Measurements from ENCODE around the gene TRIO. TPM values are rescaled to one million over a fixed set of nuclear protein-coding genes. Genes with fewer than 3 reads are reported as not detected.

Gene TRIO
- total RNA-seq, 2 donors from 2014 or later, result 62.0 to 137 TPM

DNA sequence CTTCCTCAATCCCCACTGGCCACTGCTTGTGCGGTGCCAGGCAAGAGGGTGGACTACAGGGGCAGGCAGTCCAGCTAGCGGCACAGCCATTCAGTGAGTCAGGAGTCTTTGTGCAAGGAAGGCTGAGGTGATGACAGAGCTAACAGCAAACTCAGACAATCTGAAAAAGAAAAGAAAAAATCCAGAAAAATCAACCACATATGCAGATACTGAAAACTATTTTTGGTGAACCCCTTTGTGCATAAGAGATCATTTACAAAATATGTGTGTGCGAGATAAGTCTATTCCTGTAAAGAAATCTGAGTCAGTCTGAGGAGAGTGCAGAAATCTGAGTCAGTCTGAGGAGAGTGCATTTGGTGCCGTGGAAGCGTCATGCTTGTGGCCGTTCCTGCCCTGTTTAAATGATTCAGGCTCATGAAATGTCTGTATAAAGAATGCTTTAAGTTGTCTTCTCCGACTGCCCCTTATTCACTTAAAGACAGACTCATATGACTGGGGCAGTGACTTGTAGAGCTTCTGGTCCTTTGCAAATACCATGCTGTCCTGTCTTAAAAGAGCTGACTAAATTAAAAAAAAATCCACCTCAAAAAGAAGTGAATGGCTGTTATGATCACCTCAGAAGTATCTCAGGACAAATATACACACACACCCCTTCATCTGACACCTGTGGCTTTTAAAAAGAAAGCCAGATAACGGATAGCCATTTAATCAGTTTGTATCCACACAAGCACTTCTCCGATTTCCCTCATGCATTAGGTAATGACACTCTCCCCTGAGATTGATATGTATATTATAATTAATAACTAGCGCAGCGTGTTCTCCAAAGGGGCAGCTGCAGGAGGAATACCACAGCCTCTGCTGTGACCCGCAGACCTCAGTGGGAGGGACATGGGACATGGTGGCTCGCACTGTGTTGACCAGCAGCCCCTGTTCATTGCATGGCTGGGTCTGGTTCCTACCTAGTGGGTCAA is 47.3 kb downstream of the TRIO start:
- Histone ChIP-seq H3K4me1 (peaks cover 17% of the 10 kb centered on the region), H3K9me3 (no peaks in the 10 kb centered on the region), H3K27ac (no peak overlapping the region), H3K36me3 (replicated peaks in 1 of 2; ENCODE audit: insufficient read depth in 1 of 2, low read depth in 2 of 2) (no peaks in the 10 kb centered on the region), H3K27me3 (no peaks in the 10 kb centered on the region), H3K4me3 (no peak overlapping the region)
- peak; percentile 71 for ATAC-seq
- WGBS, 2 donors, result 52 to 66% methylated on average over 13 of the region's 13 CpGs
- intact Hi-C loops (cut with DNase I), result no loop called here
- TF ChIP-seq POLR2A (IDR thresholded peaks at IDR 0.05), result no peak
- TF ChIP-seq, protein P1, sequence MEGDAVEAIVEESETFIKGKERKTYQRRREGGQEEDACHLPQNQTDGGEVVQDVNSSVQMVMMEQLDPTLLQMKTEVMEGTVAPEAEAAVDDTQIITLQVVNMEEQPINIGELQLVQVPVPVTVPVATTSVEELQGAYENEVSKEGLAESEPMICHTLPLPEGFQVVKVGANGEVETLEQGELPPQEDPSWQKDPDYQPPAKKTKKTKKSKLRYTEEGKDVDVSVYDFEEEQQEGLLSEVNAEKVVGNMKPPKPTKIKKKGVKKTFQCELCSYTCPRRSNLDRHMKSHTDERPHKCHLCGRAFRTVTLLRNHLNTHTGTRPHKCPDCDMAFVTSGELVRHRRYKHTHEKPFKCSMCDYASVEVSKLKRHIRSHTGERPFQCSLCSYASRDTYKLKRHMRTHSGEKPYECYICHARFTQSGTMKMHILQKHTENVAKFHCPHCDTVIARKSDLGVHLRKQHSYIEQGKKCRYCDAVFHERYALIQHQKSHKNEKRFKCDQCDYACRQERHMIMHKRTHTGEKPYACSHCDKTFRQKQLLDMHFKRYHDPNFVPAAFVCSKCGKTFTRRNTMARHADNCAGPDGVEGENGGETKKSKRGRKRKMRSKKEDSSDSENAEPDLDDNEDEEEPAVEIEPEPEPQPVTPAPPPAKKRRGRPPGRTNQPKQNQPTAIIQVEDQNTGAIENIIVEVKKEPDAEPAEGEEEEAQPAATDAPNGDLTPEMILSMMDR (IDR thresholded peaks at IDR 0.05), result no peak
- peak in 2 of 4 donors; percentile 21 to 25 for DNase-seq

DNA sequence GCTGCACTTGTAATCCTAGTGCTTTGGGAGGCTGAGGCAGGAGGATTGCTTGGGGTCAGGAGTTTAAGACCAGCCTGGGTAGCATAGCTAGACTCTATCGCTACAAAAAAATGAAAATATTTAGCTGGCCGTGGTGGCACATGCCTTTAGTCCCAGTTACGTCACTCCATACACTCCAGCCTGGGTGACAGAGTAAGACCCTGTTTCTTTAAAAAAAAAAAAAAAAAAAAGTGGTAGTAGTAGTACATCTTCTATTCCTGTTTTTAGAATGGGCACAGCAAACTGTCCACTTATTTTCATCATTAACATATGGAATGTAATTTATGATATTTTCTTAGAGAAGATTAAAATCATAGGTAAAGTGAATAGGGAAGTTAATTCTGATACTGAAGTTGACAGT is 48.2 kb downstream of the TRIO start:
- 84 to 88% methylated on average over 3 of the region's 3 CpGs for WGBS, 2 donors

DNA sequence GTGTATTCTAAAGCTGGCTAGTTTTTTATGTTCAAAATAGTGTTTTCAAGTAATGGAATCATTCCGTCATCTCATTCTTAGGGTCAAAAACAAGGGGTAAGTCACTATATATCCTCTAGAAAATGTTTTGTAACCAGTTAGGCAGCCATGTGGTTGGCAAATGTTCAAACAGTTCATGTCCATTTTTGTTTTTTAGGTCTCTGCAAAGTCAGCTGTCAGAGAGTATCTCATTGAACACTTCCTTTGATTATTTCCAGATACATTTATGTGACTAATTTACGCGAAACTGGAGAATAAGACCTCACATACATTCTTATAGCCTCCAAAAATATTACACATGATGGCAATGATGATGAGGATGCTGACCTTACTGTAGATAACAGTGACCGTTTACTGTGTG is 50.4 kb downstream of the TRIO start:
- TF ChIP-seq, protein P1 (IDR thresholded peaks at IDR 0.05), result no peak
- no peak for TF ChIP-seq POLR2A (IDR thresholded peaks at IDR 0.05)
- H3K27me3 ChIP-seq, result no peaks in the 10 kb centered on the region
- H3K9me3 ChIP-seq, result no peaks in the 10 kb centered on the region
- no peaks in the 10 kb centered on the region for H3K36me3 ChIP-seq (replicated peaks in 1 of 2; ENCODE audit: insufficient read depth in 1 of 2, low read depth in 2 of 2)
- DNase-seq (no peak), ATAC-seq (no peak)
- H3K4me3 ChIP-seq, result no peak overlapping the region
- intact Hi-C loops (cut with DNase I), result no loop called here
- H3K4me1 ChIP-seq, result peaks cover 13% of the 10 kb centered on the region
- WGBS, 2 donors, result 85 to 90% methylated on average over 4 of the region's 4 CpGs
- H3K27ac ChIP-seq, result no peak overlapping the region

More for the DNA sequence above, 48.2 kb downstream of the TRIO start:
- Histone ChIP-seq H3K36me3 (replicated peaks in 1 of 2; ENCODE audit: insufficient read depth in 1 of 2, low read depth in 2 of 2) (no peaks in the 10 kb centered on the region), H3K27ac (no peak overlapping the region), H3K4me3 (no peak overlapping the region), H3K4me1 (peaks cover 17% of the 10 kb centered on the region), H3K27me3 (no peaks in the 10 kb centered on the region), H3K9me3 (no peaks in the 10 kb centered on the region)
- no peak for DNase-seq
- no peak for ATAC-seq
- no peak for TF ChIP-seq POLR2A (IDR thresholded peaks at IDR 0.05)
- TF ChIP-seq, protein P1 (IDR thresholded peaks at IDR 0.05), result no peak
- intact Hi-C loops (cut with DNase I), result no loop called here

DNA sequence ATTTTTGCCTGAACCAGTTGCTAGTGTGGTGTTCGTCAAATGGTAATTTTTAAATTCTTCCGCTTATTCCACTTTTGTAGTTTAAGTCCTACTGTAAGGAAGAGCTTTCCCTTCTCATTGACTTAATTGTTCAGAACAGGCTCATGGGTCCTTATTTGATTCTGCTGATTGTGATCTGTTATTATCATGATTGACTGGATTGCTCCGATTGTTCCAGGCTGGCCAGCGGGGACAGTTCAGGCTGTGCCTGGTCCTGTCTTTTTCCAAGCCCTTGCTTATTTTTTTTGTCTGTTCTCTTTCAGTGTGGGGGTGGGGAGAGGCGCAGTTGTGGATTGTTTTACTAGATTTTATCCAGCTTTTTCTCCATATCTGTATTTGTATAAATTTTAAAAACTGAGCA is 52.4 kb downstream of the TRIO start:
- 95 to 97% methylated on average over 5 of the region's 5 CpGs for WGBS, 2 donors
- Histone ChIP-seq H3K4me3 (no peak overlapping the region), H3K27ac (no peak overlapping the region), H3K4me1 (peaks cover 5% of the 10 kb centered on the region), H3K27me3 (no peaks in the 10 kb centered on the region), H3K9me3 (no peaks in the 10 kb centered on the region), H3K36me3 (replicated peaks in 1 of 2; ENCODE audit: insufficient read depth in 1 of 2, low read depth in 2 of 2) (no peaks in the 10 kb centered on the region)
- ATAC-seq (no peak), DNase-seq (no peak)
- intact Hi-C loops (cut with DNase I), result no loop called here
- no peak for TF ChIP-seq POLR2A (IDR thresholded peaks at IDR 0.05)
- TF ChIP-seq, protein P1 (IDR thresholded peaks at IDR 0.05), result no peak
